ENCODE data around the gene CDC5L. TPM values are rescaled to one million over a fixed set of nuclear protein-coding genes. Genes with fewer than 3 reads are reported as not detected.

CDC5L gene
- total RNA-seq, 4 donors from 2014 or later: 17.8 to 24.7 (median 20.8) TPM

- Histone ChIP-seq H3K36me3 (no peaks in the 10 kb centered on the region), H3K27me3 (no peaks in the 10 kb centered on the region), H3K9me3 (no peaks in the 10 kb centered on the region), H3K4me1 (no peaks in the 10 kb centered on the region), H3K4me3 (replicated peaks in 1 of 3) (no peak overlapping the region), H3K27ac (no peak overlapping the region)
- DNase-seq: no peak
- intact Hi-C loops (cut with DNase I): no loop called here
- TF ChIP-seq, protein P1, sequence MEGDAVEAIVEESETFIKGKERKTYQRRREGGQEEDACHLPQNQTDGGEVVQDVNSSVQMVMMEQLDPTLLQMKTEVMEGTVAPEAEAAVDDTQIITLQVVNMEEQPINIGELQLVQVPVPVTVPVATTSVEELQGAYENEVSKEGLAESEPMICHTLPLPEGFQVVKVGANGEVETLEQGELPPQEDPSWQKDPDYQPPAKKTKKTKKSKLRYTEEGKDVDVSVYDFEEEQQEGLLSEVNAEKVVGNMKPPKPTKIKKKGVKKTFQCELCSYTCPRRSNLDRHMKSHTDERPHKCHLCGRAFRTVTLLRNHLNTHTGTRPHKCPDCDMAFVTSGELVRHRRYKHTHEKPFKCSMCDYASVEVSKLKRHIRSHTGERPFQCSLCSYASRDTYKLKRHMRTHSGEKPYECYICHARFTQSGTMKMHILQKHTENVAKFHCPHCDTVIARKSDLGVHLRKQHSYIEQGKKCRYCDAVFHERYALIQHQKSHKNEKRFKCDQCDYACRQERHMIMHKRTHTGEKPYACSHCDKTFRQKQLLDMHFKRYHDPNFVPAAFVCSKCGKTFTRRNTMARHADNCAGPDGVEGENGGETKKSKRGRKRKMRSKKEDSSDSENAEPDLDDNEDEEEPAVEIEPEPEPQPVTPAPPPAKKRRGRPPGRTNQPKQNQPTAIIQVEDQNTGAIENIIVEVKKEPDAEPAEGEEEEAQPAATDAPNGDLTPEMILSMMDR (IDR thresholded peaks at IDR 0.05): no peak
- no peak for TF ChIP-seq POLR2A (IDR thresholded peaks at IDR 0.05)
- 57 to 60% methylated on average over 2 of the region's 2 CpGs for WGBS, 2 donors
Measured at GRCh38 chr6:44373787-44374186, 13.7 kb upstream of the CDC5L start.

DNA sequence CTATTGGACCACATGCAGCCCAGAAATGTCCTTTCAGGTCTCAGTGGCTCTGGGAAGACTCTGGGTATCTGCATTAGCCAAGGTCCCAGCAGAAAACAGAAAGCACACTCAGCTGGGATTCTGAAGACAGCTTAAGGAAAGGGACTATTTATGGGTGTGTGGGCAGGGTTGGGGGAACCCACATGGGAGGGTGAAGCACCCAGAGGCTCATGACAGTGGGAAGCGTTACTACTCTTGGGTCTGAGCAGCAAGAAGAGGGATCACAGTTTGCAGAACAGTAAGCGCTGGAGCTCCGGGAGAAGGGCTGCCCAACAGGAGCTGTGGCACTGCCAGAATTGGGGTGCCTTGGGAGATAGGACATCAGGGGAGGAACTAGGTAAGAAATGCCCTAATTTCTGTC, 12.4 kb upstream of the CDC5L start:
- Histone ChIP-seq H3K4me3 (replicated peaks in 1 of 3) (no peak overlapping the region), H3K9me3 (no peaks in the 10 kb centered on the region), H3K27me3 (no peaks in the 10 kb centered on the region), H3K4me1 (no peaks in the 10 kb centered on the region), H3K36me3 (no peaks in the 10 kb centered on the region), H3K27ac (no peak overlapping the region)
- intact Hi-C loops (cut with DNase I): no loop called here
- 86 to 87% methylated on average over 3 of the region's 3 CpGs for WGBS, 2 donors
- DNase-seq: no peak
- TF ChIP-seq, protein P1 (IDR thresholded peaks at IDR 0.05): no peak

GRCh38 chr6:44377484-44377883, 10.0 kb upstream of the CDC5L start:
- no peak overlapping the region for H3K4me3 ChIP-seq (replicated peaks in 1 of 3)
- TF ChIP-seq POLR2A (IDR thresholded peaks at IDR 0.05): no peak

GRCh38 chr6:44377971-44378370, 9.5 kb upstream of the CDC5L start:
- no peaks in the 10 kb centered on the region for H3K4me1 ChIP-seq
- H3K36me3 ChIP-seq: no peaks in the 10 kb centered on the region
- 67 to 75% methylated on average over 1 of the region's 1 CpG for WGBS, 2 donors
- H3K27me3 ChIP-seq: no peaks in the 10 kb centered on the region
- no peak overlapping the region for H3K27ac ChIP-seq
- no peak for TF ChIP-seq POLR2A (IDR thresholded peaks at IDR 0.05)
- TF ChIP-seq, protein P1 (IDR thresholded peaks at IDR 0.05): no peak
- intact Hi-C loops (cut with DNase I): no loop called here
- no peak overlapping the region for H3K4me3 ChIP-seq (replicated peaks in 1 of 3)
- DNase-seq: no peak
- H3K9me3 ChIP-seq: no peaks in the 10 kb centered on the region

More at GRCh38 chr6:44377484-44377883, 10.0 kb upstream of the CDC5L start:
- Histone ChIP-seq H3K27ac (no peak overlapping the region), H3K4me1 (no peaks in the 10 kb centered on the region), H3K27me3 (no peaks in the 10 kb centered on the region), H3K9me3 (no peaks in the 10 kb centered on the region), H3K36me3 (no peaks in the 10 kb centered on the region)
- WGBS, 2 donors: 92 to 94% methylated on average over 3 of the region's 3 CpGs
- intact Hi-C loops (cut with DNase I): no loop called here
- DNase-seq: no peak

- Histone ChIP-seq H3K9me3 (no peaks in the 10 kb centered on the region), H3K36me3 (no peaks in the 10 kb centered on the region), H3K4me1 (peaks cover 0 to 5% of the 10 kb centered on the region in 2 donors), H3K27me3 (no peaks in the 10 kb centered on the region), H3K4me3 (replicated peaks in 1 of 3) (no peak overlapping the region), H3K27ac (no peak overlapping the region)
- intact Hi-C loops (cut with DNase I): loop anchor here (5.0 kb wide), 1 partner anchor 114 kb away; the partner anchor contains the start of gene NFKBIE
- TF ChIP-seq POLR2A (IDR thresholded peaks at IDR 0.05): no peak
- TF ChIP-seq, protein P1 (IDR thresholded peaks at IDR 0.05): no peak
- no peak for DNase-seq
- 87 to 93% methylated on average over 2 of the region's 2 CpGs for WGBS, 2 donors
Measured at GRCh38 chr6:44381739-44382138, 5.8 kb upstream of the CDC5L start.

Measured in thyroid gland (tissue), 4 donors.